BLaER1 treated with 17β-estradiol and CSF1 and Interleukin-3, amounts not matched to agents 10 nM and 100 nM (cell line): Measurements from ENCODE around the gene MTERF4.

ENCODE experiments used
- H3K27ac ChIP-seq, 11 experiments: shearing (Covaris generic); formaldehyde crosslinking; 2 replicates each; pipeline ENCODE4 v1.8.1; 2022
- H3K27me3 ChIP-seq, 11 experiments: shearing (Covaris generic); formaldehyde crosslinking; 2 replicates each; pipeline ENCODE4 v1.8.1; 2022
- H3K36me3 ChIP-seq, 11 experiments: shearing (Covaris generic); formaldehyde crosslinking; 2 replicates each; pipeline ENCODE4 v1.8.1; 2022
- H3K4me1 ChIP-seq, 10 experiments: shearing (Covaris generic); formaldehyde crosslinking; 2 replicates each; pipeline ENCODE4 v1.8.1; 2022
- H3K4me2 ChIP-seq, 11 experiments: shearing (Covaris generic); formaldehyde crosslinking; 2 replicates each; pipeline ENCODE4 v1.8.1; 2022
- H3K4me3 ChIP-seq, 10 experiments: shearing (Covaris generic); formaldehyde crosslinking; 2 replicates each; pipeline ENCODE4 v1.8.1; 2022
- H3K9ac ChIP-seq, 11 experiments: shearing (Covaris generic); formaldehyde crosslinking; 2 replicates each; pipeline ENCODE4 v1.8.1; 2022
- H3K9me3 ChIP-seq, 11 experiments: shearing (Covaris generic); formaldehyde crosslinking; replicated peaks in 1 of 11; 2 replicates each; pipeline ENCODE4 v1.8.1; 2022
- H4K20me1 ChIP-seq, 11 experiments: shearing (Covaris generic); formaldehyde crosslinking; 2 replicates each; pipeline ENCODE4 v1.8.1; 2022
- Cebpa-rat ChIP-seq, 11 experiments: shearing (Covaris generic); IDR thresholded peaks; 2 replicates each; pipeline ENCODE4 v1.8.1; 2022

MTERF4 gene

GRCh38 chr2:241129086-241129871 lies 27.2 kb upstream of the MTERF4 start:
- H3K27ac ChIP-seq: no peak overlapping the region
- H3K9ac ChIP-seq: no peak overlapping the region
- no peak for TF ChIP-seq Cebpa-rat (IDR thresholded peaks at IDR 0.05)
- H4K20me1 ChIP-seq: peaks cover 0 to 20% (median 0%) of the 10 kb centered on the region in 11 experiments; a peak in 4 of 22 replicates
- peaks cover 0 to 10% (median 0%) of the 10 kb centered on the region in 10 experiments; a peak in 2 of 20 replicates for H3K4me1 ChIP-seq
- no peak overlapping the region; a peak in 1 of 22 replicates for H3K4me2 ChIP-seq
- no peak overlapping the region for H3K4me3 ChIP-seq
- no peaks in the 10 kb centered on the region for H3K27me3 ChIP-seq
- peaks cover 2 to 92% (median 54%) of the 10 kb centered on the region in 11 experiments; a peak in 18 of 22 replicates for H3K36me3 ChIP-seq
- H3K9me3 ChIP-seq: no peaks in the 10 kb centered on the region

GRCh38 chr2:241128266-241128665 lies 26.2 kb upstream of the MTERF4 start:
- Histone ChIP-seq H3K4me2 (no peak overlapping the region), H3K4me1 (peaks cover 0 to 10% (median 0%) of the 10 kb centered on the region in 10 experiments; a peak in 2 of 20 replicates), H3K27ac (no peak overlapping the region), H3K36me3 (peaks cover 4 to 92% (median 54%) of the 10 kb centered on the region in 11 experiments; a peak in 18 of 22 replicates), H3K27me3 (no peaks in the 10 kb centered on the region), H4K20me1 (peaks cover 0 to 20% (median 0%) of the 10 kb centered on the region in 11 experiments; a peak in 4 of 22 replicates), H3K9me3 (no peaks in the 10 kb centered on the region), H3K9ac (no peak overlapping the region), H3K4me3 (no peak overlapping the region)
- TF ChIP-seq Cebpa-rat (IDR thresholded peaks at IDR 0.05): no peak

- H3K4me1 ChIP-seq: peaks cover 0 to 10% (median 0%) of the 10 kb centered on the region in 10 experiments; a peak in 2 of 20 replicates
- H3K4me2 ChIP-seq: no peak overlapping the region
- no peak for TF ChIP-seq Cebpa-rat (IDR thresholded peaks at IDR 0.05)
- H3K27me3 ChIP-seq: no peaks in the 10 kb centered on the region
- no peak overlapping the region for H3K27ac ChIP-seq
- no peaks in the 10 kb centered on the region for H3K9me3 ChIP-seq
- H3K9ac ChIP-seq: no peak overlapping the region
- no peak overlapping the region for H3K4me3 ChIP-seq
- peaks cover 11 to 87% (median 51%) of the 10 kb centered on the region in 11 experiments; a peak in 21 of 22 replicates for H3K36me3 ChIP-seq
- H4K20me1 ChIP-seq: peaks cover 0 to 20% (median 0%) of the 10 kb centered on the region in 11 experiments; a peak in 2 of 22 replicates
Measured at GRCh38 chr2:241126771-241127202, 24.7 kb upstream of the MTERF4 start.

- Histone ChIP-seq H3K27me3 (no peaks in the 10 kb centered on the region), H3K4me3 (no peak overlapping the region), H3K4me1 (peaks cover 0 to 10% (median 0%) of the 10 kb centered on the region in 10 experiments; a peak in 2 of 20 replicates), H3K9me3 (peaks cover 0 to under 1% (median 0%) of the 10 kb centered on the region in 11 experiments; a peak in 2 of 22 replicates), H3K36me3 (peaks cover 11 to 85% (median 49%) of the 10 kb centered on the region in 11 experiments), H4K20me1 (peaks cover 0 to 20% (median 0%) of the 10 kb centered on the region in 11 experiments; a peak in 2 of 22 replicates), H3K4me2 (no peak overlapping the region), H3K9ac (no peak overlapping the region), H3K27ac (no peak overlapping the region)
- no peak for TF ChIP-seq Cebpa-rat (IDR thresholded peaks at IDR 0.05)
Measured at GRCh38 chr2:241126201-241126611, 24.1 kb upstream of the MTERF4 start.

- Histone ChIP-seq H4K20me1 (peaks cover 0 to 20% (median 0%) of the 10 kb centered on the region in 11 experiments; a peak in 2 of 22 replicates), H3K9me3 (peaks cover 0 to 6% (median 5%) of the 10 kb centered on the region in 11 experiments; a peak in 11 of 22 replicates), H3K4me1 (peaks cover 0 to 10% (median 0%) of the 10 kb centered on the region in 10 experiments; a peak in 2 of 20 replicates), H3K27ac (no peak overlapping the region), H3K27me3 (no peaks in the 10 kb centered on the region), H3K4me3 (no peak overlapping the region), H3K36me3 (peaks cover 13 to 86% (median 55%) of the 10 kb centered on the region in 11 experiments), H3K4me2 (no peak overlapping the region), H3K9ac (no peak overlapping the region)
- TF ChIP-seq Cebpa-rat (IDR thresholded peaks at IDR 0.05): no peak
Measured at GRCh38 chr2:241125626-241126025, 23.5 kb upstream of the MTERF4 start.

GRCh38 chr2:241123816-241124536 lies 21.9 kb upstream of the MTERF4 start:
- no peak overlapping the region for H3K27ac ChIP-seq
- H3K4me2 ChIP-seq: no peak overlapping the region
- no peak overlapping the region for H3K4me3 ChIP-seq
- H4K20me1 ChIP-seq: peaks cover 0 to 20% (median 0%) of the 10 kb centered on the region in 11 experiments; a peak in 1 of 22 replicates
- H3K36me3 ChIP-seq: peaks cover 16 to 79% (median 60%) of the 10 kb centered on the region in 11 experiments
- H3K4me1 ChIP-seq: peaks cover 0 to under 1% (median 0%) of the 10 kb centered on the region in 10 experiments; a peak in 1 of 20 replicates
- TF ChIP-seq Cebpa-rat (IDR thresholded peaks at IDR 0.05): no peak
- H3K27me3 ChIP-seq: no peaks in the 10 kb centered on the region
- H3K9me3 ChIP-seq: peaks cover 0 to 11% (median 6%) of the 10 kb centered on the region in 11 experiments; a peak in 11 of 22 replicates
- H3K9ac ChIP-seq: no peak overlapping the region

- no peaks in the 10 kb centered on the region for H3K27me3 ChIP-seq
- H4K20me1 ChIP-seq: peaks cover 0 to 18% (median 0%) of the 10 kb centered on the region in 11 experiments; a peak in 1 of 22 replicates
- peaks cover 16 to 75% (median 64%) of the 10 kb centered on the region in 11 experiments for H3K36me3 ChIP-seq
- no peak overlapping the region for H3K4me2 ChIP-seq
- no peaks in the 10 kb centered on the region for H3K4me1 ChIP-seq
- H3K9ac ChIP-seq: no peak overlapping the region
- H3K27ac ChIP-seq: no peak overlapping the region
- H3K9me3 ChIP-seq: peaks cover 0 to 11% (median 6%) of the 10 kb centered on the region in 11 experiments; a peak in 11 of 22 replicates
- TF ChIP-seq Cebpa-rat (IDR thresholded peaks at IDR 0.05): no peak
- H3K4me3 ChIP-seq: no peak overlapping the region
Measured at GRCh38 chr2:241122376-241123002, 20.4 kb upstream of the MTERF4 start.

GRCh38 chr2:241121008-241121407 lies 18.9 kb upstream of the MTERF4 start:
- Histone ChIP-seq H3K4me1 (no peaks in the 10 kb centered on the region), H3K27ac (no peak overlapping the region), H3K36me3 (peaks cover 13 to 76% (median 62%) of the 10 kb centered on the region in 11 experiments), H3K9ac (no peak overlapping the region), H3K4me3 (no peak overlapping the region), H3K9me3 (peaks cover 0 to 11% (median 6%) of the 10 kb centered on the region in 11 experiments; a peak in 11 of 22 replicates), H3K4me2 (no peak overlapping the region), H3K27me3 (no peaks in the 10 kb centered on the region), H4K20me1 (peaks cover 0 to 10% (median 0%) of the 10 kb centered on the region in 11 experiments; a peak in 2 of 22 replicates)
- TF ChIP-seq Cebpa-rat (IDR thresholded peaks at IDR 0.05): no peak
